Kasumi-1 (cell line): ENCODE data around the gene S100A7A.
"Not testable (repeated sequence)": the region's sequence is repeated elsewhere in the genome, so short reads cannot be mapped to it uniquely, and the experiment has no call there.

Experiments used
- DNase-seq, 2 experiments: peaks; one replicate each; lab custom pipeline; 2025; lab: John Stamatoyannopoulos, UW

S100A7A gene

DNA sequence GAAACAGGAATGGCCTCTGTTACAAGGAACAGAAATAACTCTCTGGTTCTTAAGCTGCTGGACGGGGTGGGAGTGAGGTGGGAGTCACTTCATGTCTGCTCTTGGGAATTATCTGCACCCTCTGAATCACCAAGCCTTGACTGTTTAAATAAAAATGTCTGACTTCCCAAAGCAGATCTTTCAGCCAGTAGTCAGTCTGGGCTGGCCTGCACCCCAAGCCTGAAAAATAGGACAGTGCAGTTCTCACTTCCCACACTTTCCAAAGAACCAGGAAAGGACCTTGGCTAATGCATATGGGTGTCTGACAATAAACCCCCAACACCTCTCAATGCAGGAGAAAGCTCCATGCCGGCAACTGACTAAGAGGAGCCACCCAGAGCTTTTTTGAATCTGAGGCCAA lies 43.3 kb downstream of the S100A7A start:
- DNase-seq: no peak

DNA sequence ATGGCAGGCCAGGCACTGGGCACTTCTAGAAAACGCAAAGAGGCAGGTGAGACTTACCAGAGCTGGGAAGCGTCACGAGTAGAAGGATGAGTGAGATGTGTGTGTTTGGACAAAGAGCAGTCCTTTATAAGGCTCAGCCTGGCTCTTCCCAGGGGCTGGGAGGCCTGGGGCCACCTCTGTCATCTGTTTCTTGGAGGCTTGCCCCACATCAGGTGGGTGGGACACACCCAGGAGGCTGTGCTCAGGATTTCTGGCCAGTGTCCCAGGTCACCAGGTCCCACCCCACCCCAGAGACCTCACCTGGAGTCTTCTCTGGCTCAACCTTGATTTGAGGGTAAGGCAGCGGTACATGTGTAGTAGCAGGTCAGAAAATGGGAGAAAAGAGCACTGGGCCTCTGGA lies 44.2 kb downstream of the S100A7A start, which contains the start of gene S100A7:
S100A7 (minus strand) TSS at position 101 of the 400 bp plus-strand sequence. CDS start 1,638 bp downstream, outside the sequence.
- DNase-seq: no peak

DNA sequence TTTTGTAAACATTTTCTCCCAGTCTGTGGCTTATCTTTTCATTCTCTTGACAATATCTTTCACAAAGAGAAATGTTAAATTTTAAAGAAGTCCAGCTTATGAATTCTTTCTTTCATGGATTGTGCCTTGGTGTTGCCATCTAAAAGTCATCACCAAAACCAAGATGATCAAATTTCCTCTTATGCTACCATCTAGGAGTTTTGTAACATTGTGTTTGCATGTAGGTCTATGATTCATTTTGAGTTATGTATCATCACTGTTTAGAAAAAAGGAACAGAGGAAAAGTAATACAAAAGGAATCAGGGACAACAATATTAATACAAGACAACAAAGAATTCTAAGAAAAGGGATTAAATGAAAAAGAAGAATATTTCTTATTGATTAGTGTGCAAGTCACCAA lies 46.4 kb downstream of the S100A7A start:
- not testable (repeated sequence) for DNase-seq

DNA sequence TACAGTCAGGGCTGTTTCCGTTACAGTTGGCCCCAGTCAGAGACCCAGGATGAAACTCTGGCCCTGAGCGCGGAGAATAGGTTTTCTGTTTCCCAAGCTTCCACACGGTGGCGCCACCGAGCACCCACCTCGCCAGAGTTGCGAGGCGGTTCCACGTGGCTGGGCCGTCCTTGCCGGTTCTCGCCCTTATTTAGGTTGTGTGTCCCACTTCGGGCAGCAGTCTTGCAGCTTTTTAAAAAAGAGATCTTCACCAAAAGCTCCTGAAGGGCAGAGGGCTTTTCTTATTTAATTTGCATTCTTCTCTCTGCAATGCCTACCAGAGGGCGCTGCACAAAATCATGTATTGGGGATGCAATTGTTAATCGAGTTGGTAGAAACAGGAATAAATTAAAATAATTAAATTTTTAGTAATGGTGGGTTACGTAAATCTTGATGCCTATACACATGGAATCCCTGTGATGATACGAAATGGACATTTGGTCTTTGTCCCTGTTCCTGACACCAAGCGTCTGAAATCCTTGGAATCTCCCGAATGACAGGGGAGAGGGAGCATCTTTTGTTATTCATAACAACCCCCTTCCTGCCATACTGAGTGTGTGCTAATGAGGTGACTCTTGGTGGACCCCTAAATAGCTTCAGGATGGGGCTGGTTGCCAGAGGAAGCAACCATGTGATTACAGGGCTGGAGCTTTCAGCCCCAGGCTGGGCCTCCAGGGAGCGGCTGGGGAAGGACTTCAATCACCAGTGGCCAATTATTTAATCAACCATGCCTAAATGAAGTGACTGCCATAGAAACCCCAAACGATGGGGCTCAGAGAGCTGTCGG lies 49.7 kb downstream of the S100A7A start:
- peak; percentile 24 to 55 for DNase-seq

DNA sequence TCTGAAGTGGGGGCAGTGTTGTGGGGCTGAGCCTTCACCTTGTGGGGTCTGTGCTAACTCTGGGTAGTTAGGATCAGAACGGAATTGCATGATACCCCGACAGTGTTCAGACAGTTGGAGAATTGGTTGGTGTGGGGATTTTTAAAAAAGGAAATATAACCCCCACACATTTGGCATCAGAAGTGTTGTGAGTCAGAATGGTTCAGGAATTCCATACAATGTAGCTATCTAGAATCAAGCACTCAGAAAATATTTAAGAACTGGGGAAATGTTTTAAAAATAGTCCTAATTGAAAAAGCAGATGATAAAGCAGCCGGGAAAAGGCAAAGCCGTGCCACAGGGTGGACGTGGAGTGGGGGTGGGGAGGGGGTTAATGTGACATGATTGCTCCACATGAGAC lies 50.6 kb downstream of the S100A7A start:
- no peak for DNase-seq

DNA sequence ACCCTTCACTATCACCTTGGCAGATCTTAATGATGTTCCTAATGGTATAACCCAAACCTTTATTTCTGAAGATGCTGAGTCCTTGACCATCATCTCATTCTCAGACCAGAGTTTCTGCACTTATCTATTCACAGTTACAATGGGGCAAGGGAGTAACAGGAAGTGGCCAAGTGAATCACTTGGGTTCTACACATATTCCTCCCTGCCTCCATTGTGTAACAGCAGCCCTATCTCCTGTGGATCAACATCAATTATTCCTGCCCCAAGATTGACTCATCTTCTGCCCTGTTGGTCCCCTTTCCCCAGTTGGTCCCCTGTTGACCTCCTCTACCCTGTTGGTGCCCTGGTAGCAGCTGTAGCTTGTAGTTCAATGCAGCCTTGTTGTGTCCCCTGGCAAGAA lies 54.4 kb downstream of the S100A7A start:
- DNase-seq: no peak
